VCaP (cell line): ENCODE results near the gene MAP3K8.

Experiments
- H3K27ac ChIP-seq: fragments of 450-650 bp; 2 replicates; pipeline ENCODE4 v1.5.1; 2017
- CTCF ChIP-seq: fragments of 450-650 bp; conservative IDR thresholded peaks from 2 replicates; pipeline ENCODE4 v1.5.1; 2017; ENCODE audit warnings: mild to moderate bottlenecking, moderate library complexity

The MAP3K8 gene

GRCh38 chr10:30494558-30494957 lies 60.6 kb downstream of the MAP3K8 start:
- TF ChIP-seq CTCF: no peak
- no peak overlapping the region for H3K27ac ChIP-seq

- no peak overlapping the region for H3K27ac ChIP-seq
- TF ChIP-seq CTCF: no peak
Observed at GRCh38 chr10:30495687-30496086, 61.7 kb downstream of the MAP3K8 start.

GRCh38 chr10:30499816-30500215 lies 65.8 kb downstream of the MAP3K8 start:
- H3K27ac ChIP-seq: no peak overlapping the region
- no peak for TF ChIP-seq CTCF

GRCh38 chr10:30500534-30500933 lies 66.5 kb downstream of the MAP3K8 start:
- H3K27ac ChIP-seq: no peak overlapping the region
- TF ChIP-seq CTCF: no peak

- H3K27ac ChIP-seq: no peak overlapping the region
- no peak for TF ChIP-seq CTCF
Observed at GRCh38 chr10:30500963-30501504, 67.0 kb downstream of the MAP3K8 start.

- H3K27ac ChIP-seq: no peak overlapping the region
Observed at GRCh38 chr10:30502266-30503060, 68.5 kb downstream of the MAP3K8 start.

More at GRCh38 chr10:30502266-30503060, 68.5 kb downstream of the MAP3K8 start:
- no peak for TF ChIP-seq CTCF
